CD14-positive monocyte (primary cell): ENCODE measurements around the gene RPA3. TPM values are rescaled to one million over a fixed set of nuclear protein-coding genes. Genes with fewer than 3 reads are reported as not detected.

Experiments used
- DNase-seq, 3 donors: peaks; one replicate each; pipeline ENCODE4 v3.0.0-alpha.2; 2011 to 2022
- H2AFZ ChIP-seq: 2 replicates; pipeline ENCODE4 v1.6.0; 2012; ENCODE audit warnings: mild to moderate bottlenecking, low read depth, low read length, inconsistent platforms; ENCODE audit not compliant: insufficient read depth, poor library complexity, severe bottlenecking
- H3K27ac ChIP-seq, 2 donors: 1 replicate in 1 of 2; 2 replicates in 1 of 2; pipeline ENCODE4 v1.5.1; 2012 to 2013; ENCODE audit warnings: low read length in 2 of 2, control low read depth in 1 of 2, inconsistent platforms in 1 of 2, low read depth in 1 of 2, mild to moderate bottlenecking in 1 of 2
- H3K27me3 ChIP-seq, 2 donors: one replicate each; pipeline versions ENCODE4 v1.6.0 to v1.6.1; 2011 to 2013; ENCODE audit warnings: low read length in 2 of 2; ENCODE audit not compliant: control insufficient read depth in 2 of 2, insufficient read depth in 2 of 2
- H3K36me3 ChIP-seq, 2 donors: replicated peaks in 1 of 2; 1 replicate in 1 of 2; 2 replicates in 1 of 2; pipeline versions ENCODE4 v1.5.1 to v1.6.1; 2012 to 2013; ENCODE audit warnings: low read length in 2 of 2, control low read depth in 1 of 2, inconsistent platforms in 1 of 2, mild to moderate bottlenecking in 1 of 2; ENCODE audit not compliant: insufficient read depth in 2 of 2, control insufficient read depth in 1 of 2
- H3K4me1 ChIP-seq, 2 donors: 1 replicate in 1 of 2; 2 replicates in 1 of 2; pipeline versions ENCODE4 v1.5.1 to v1.6.1; 2012 to 2013; ENCODE audit warnings: low read length in 2 of 2, control low read depth in 1 of 2, inconsistent platforms in 1 of 2, mild to moderate bottlenecking in 1 of 2, moderate library complexity in 1 of 2; ENCODE audit not compliant: insufficient read depth in 2 of 2, control insufficient read depth in 1 of 2
- H3K4me2 ChIP-seq: replicated peaks from 2 replicates; pipeline ENCODE3; 2012; ENCODE audit warnings: low read length, moderate library complexity, mild to moderate bottlenecking; ENCODE audit not compliant: poor library complexity, severe bottlenecking; ENCODE audit errors: extremely low read depth
- H3K4me3 ChIP-seq, 3 experiments: fragments of 200-600 bp in 1 of 3; sonication (generic) in 1 of 3; replicated peaks in 1 of 3; 1 replicate in 2 of 3; 2 replicates in 1 of 3; pipeline ENCODE4 v1.5.1; 2011 to 2013; ENCODE audit warnings: low read length in 3 of 3, mild to moderate bottlenecking in 3 of 3, control low read depth in 2 of 3, low read depth in 2 of 3, inconsistent platforms in 1 of 3, moderate library complexity in 1 of 3
- H3K79me2 ChIP-seq: 2 replicates; pipeline ENCODE4 v1.6.0; 2012; ENCODE audit warnings: mild to moderate bottlenecking, control low read depth, inconsistent platforms, low read length, moderate library complexity; ENCODE audit not compliant: insufficient read depth
- H3K9ac ChIP-seq: 2 replicates; pipeline ENCODE4 v1.6.0; 2017; ENCODE audit warnings: low read length, mild to moderate bottlenecking; ENCODE audit not compliant: insufficient read depth, poor library complexity, severe bottlenecking
- H3K9me3 ChIP-seq, 2 donors: replicated peaks in 1 of 2; 1 replicate in 1 of 2; 2 replicates in 1 of 2; pipeline versions ENCODE4 v1.5.1 to v1.6.1; 2012 to 2013; ENCODE audit warnings: low read length in 2 of 2, control low read depth in 1 of 2; ENCODE audit not compliant: control insufficient read depth in 1 of 2, insufficient read depth in 1 of 2
- H4K20me1 ChIP-seq: 2 replicates; pipeline ENCODE4 v1.6.0; 2012; ENCODE audit warnings: mild to moderate bottlenecking, low read length, control low read depth, moderate library complexity; ENCODE audit not compliant: insufficient read depth
- H3K27ac Mint-ChIP-seq, 7 donors: one replicate each; pipeline ENCODE4 v1.8.0; 2020; ENCODE audit warnings: mild to moderate bottlenecking in 7 of 7, mixed read lengths in 7 of 7, moderate library complexity in 6 of 7, inconsistent platforms in 2 of 7
- H3K27me3 Mint-ChIP-seq, 3 donors: one replicate each; pipeline ENCODE4 v1.8.0; 2021 to 2022; ENCODE audit warnings: low read depth in 3 of 3, mild to moderate bottlenecking in 3 of 3, mixed read lengths in 3 of 3, moderate library complexity in 3 of 3, inconsistent platforms in 1 of 3
- H3K36me3 Mint-ChIP-seq, 2 donors: one replicate each; pipeline ENCODE4 v1.8.0; 2020; ENCODE audit warnings: mixed read lengths in 2 of 2, inconsistent platforms in 1 of 2, mild to moderate bottlenecking in 1 of 2
- H3K4me1 Mint-ChIP-seq: one replicate; pipeline ENCODE4 v1.8.0; 2020; ENCODE audit warnings: mild to moderate bottlenecking, mixed read lengths
- H3K4me3 Mint-ChIP-seq, 2 donors: one replicate each; pipeline ENCODE4 v1.8.0; 2020; ENCODE audit warnings: mild to moderate bottlenecking in 2 of 2, mixed read lengths in 2 of 2, moderate library complexity in 1 of 2
- H3K9me3 Mint-ChIP-seq, 7 donors: one replicate each; pipeline ENCODE4 v1.8.0; 2020 to 2022; ENCODE audit warnings: mixed read lengths in 7 of 7, mild to moderate bottlenecking in 6 of 7, moderate library complexity in 6 of 7, inconsistent platforms in 2 of 7
- WGBS: methylation state at CpG from one replicate; pipeline ENCODE4 v1.1.5; 2013; ENCODE audit warnings: missing lambda C conversion rate; ENCODE audit not compliant: insufficient coverage; 5-methylcytosine and 5-hydroxymethylcytosine counted together
- intact Hi-C, 2 donors: fragments of 100-400 bp; cut with micrococcal nuclease; formaldehyde crosslinking; loops; one replicate each; pipeline versions ENCODE4 v1.15.0 to v1.15.1; 2023
- polyA plus RNA-seq, 3 donors: library from polyadenylated mRNA; depleted of rRNA in 1 of 3; unstranded in 2 of 3; stranded (reverse) in 1 of 3; fragments of 300-500 nt in 2 of 3; fragments of >200 nt in 1 of 3; fragmentation: Illumina TruSeq in 2 of 3; gene quantifications; 1 replicate in 2 of 3; 2 replicates in 1 of 3; pipeline ENCODE4 v1.2.3, GENCODE V29; 2012 to 2021
- TF ChIP-seq, protein P1 (sequence below): fragments of 200-600 bp; IDR thresholded peaks from one replicate; pipeline ENCODE4 v1.8.0; 2022; ENCODE audit warnings: antibody characterized with exemption, mild to moderate bottlenecking

RPA3 gene
- polyA plus RNA-seq, 3 donors, result 6.2 to 50.5 (median 44.7) TPM

DNA sequence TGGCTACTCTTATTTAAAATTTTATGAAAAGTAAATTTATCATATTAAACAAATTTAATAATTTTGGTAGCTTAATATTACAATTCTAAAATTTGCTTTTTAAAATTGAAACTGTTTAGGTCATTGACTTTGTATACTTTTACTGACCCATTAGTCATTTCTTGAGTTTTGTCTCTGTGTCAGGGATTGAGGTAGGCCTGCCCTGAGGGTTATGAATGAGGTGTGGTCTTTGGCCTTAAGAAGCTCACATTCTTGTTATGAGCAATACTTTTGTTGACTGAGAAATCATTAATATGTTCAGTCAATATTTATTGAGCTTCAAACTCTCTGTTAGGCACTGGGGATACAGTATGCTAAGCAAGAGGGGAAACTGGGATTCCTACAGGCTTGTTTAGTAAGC is 47.0 kb upstream of the RPA3 start:
- no peak overlapping the region for H3K4me3 Mint-ChIP-seq
- no peaks in the 10 kb centered on the region for H3K27me3 Mint-ChIP-seq
- peaks cover 12% of the 10 kb centered on the region for H3K4me1 Mint-ChIP-seq
- TF ChIP-seq, protein P1, sequence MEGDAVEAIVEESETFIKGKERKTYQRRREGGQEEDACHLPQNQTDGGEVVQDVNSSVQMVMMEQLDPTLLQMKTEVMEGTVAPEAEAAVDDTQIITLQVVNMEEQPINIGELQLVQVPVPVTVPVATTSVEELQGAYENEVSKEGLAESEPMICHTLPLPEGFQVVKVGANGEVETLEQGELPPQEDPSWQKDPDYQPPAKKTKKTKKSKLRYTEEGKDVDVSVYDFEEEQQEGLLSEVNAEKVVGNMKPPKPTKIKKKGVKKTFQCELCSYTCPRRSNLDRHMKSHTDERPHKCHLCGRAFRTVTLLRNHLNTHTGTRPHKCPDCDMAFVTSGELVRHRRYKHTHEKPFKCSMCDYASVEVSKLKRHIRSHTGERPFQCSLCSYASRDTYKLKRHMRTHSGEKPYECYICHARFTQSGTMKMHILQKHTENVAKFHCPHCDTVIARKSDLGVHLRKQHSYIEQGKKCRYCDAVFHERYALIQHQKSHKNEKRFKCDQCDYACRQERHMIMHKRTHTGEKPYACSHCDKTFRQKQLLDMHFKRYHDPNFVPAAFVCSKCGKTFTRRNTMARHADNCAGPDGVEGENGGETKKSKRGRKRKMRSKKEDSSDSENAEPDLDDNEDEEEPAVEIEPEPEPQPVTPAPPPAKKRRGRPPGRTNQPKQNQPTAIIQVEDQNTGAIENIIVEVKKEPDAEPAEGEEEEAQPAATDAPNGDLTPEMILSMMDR, result no peak
- no peak overlapping the region for H3K27ac ChIP-seq
- H3K79me2 ChIP-seq, result no peaks in the 10 kb centered on the region
- H3K9me3 Mint-ChIP-seq, result no peaks in the 10 kb centered on the region
- H3K4me1 ChIP-seq, result peaks cover 0 to 12% of the 10 kb centered on the region in 2 donors
- DNase-seq, result no peak
- no peak overlapping the region for H3K4me3 ChIP-seq
- no peaks in the 10 kb centered on the region for H3K36me3 Mint-ChIP-seq
- no peak overlapping the region for H3K4me2 ChIP-seq
- no peak overlapping the region for H3K9ac ChIP-seq
- no peaks in the 10 kb centered on the region for H3K9me3 ChIP-seq
- H3K36me3 ChIP-seq, result no peaks in the 10 kb centered on the region
- no peaks in the 10 kb centered on the region for H3K27me3 ChIP-seq
- no peaks in the 10 kb centered on the region for H4K20me1 ChIP-seq
- H2AFZ ChIP-seq, result no peak overlapping the region
- intact Hi-C loops, result no loop called here
- no peak overlapping the region for H3K27ac Mint-ChIP-seq

DNA sequence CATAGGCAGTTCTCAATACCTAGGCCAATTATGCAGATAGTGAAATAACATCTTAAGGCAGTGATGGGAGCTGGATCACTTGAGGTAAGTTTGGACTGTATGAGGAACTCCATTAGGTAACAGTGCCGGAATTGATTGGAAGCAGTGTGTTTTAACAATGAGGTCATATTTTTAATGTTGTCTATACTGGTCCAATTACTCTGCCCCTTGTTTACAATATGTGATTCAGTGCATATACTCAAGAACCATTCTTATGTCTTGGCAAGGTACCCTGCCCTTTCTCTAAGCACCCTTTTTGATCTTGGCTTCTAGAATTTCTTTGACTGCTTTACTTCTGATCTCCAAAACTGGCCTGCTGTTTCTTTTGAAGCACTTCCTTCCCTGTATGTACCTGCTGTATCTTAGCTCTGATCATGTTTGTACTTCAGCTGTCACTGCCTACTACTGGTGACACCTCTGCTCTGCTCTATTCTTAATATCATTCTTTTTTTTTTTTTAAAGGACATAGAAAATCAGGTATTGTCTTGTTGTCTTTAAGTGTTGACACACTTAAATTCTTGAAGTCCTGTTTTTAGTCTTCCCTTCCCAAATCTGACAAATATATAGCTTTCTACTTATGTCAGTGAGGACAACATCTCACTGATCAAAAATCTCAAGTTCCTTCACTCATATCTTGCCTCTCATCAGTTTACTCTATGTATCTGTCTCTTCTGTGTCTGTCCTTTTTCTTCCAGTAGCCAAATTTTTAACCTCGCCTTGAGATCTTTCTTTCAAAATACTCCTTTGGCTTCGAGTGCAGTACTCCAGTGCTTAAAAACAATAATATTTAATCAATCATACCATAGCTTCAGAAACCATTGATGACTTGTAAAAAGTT is 46.4 kb upstream of the RPA3 start:
- Histone ChIP-seq H3K27me3 (no peaks in the 10 kb centered on the region), H4K20me1 (no peaks in the 10 kb centered on the region), H3K79me2 (no peaks in the 10 kb centered on the region), H3K4me1 (peaks cover 0 to 12% of the 10 kb centered on the region in 2 donors), H3K9me3 (no peaks in the 10 kb centered on the region), H2AFZ (no peak overlapping the region), H3K4me3 (no peak overlapping the region), H3K36me3 (no peaks in the 10 kb centered on the region), H3K9ac (no peak overlapping the region), H3K4me2 (no peak overlapping the region), H3K27ac (no peak overlapping the region)
- Mint-ChIP-seq H3K36me3 (no peaks in the 10 kb centered on the region), H3K27ac (no peak overlapping the region), H3K9me3 (no peaks in the 10 kb centered on the region), H3K4me1 (peaks cover 12% of the 10 kb centered on the region), H3K27me3 (no peaks in the 10 kb centered on the region), H3K4me3 (no peak overlapping the region)
- TF ChIP-seq, protein P1, result no peak
- intact Hi-C loops, result no loop called here
- no CpG with 5 or more reads among the region's 3 CpGs for WGBS
- DNase-seq, result no peak
